SK-N-MC (cell line): ENCODE measurements around the gene L2HGDH.
"Not testable (repeated sequence)": the region's sequence is repeated elsewhere in the genome, so short reads cannot be mapped to it uniquely, and the experiment has no call there.

Experiments used
- DNase-seq: peaks from one replicate; pipeline ENCODE4 v3.0.0-alpha.2; 2011; ENCODE audit warnings: low read depth, low spot score
- H3K27ac ChIP-seq: fragments of 200-600 bp; sonication (generic); 2 replicates; pipeline ENCODE4 v1.5.1; 2016; ENCODE audit warnings: mixed run types
- H3K36me3 ChIP-seq: fragments of 200-600 bp; sonication (generic); 2 replicates; pipeline ENCODE4 v1.6.1; 2017; ENCODE audit warnings: antibody characterized with exemption, low read length, mixed read lengths; ENCODE audit not compliant: insufficient read depth
- H3K4me3 ChIP-seq: fragments of 200-600 bp; sonication (generic); 2 replicates; pipeline ENCODE4 v1.5.1; 2016
- H3K9ac ChIP-seq: fragments of 200-600 bp; sonication (generic); 2 replicates; pipeline ENCODE4 v1.8.0; 2017; ENCODE audit warnings: mixed run types, mixed read lengths; ENCODE audit not compliant: insufficient read length
- H3K9me3 ChIP-seq: fragments of 200-600 bp; sonication (generic); 2 replicates; pipeline ENCODE4 v1.6.1; 2017; ENCODE audit warnings: low read depth, mild to moderate bottlenecking, antibody characterized with exemption, low read length, moderate library complexity, mixed read lengths
- EZH2 ChIP-seq: fragments of 200-600 bp; sonication (generic); IDR thresholded peaks from one replicate; pipeline ENCODE4 v1.6.1; 2017; ENCODE audit warnings: antibody characterized with exemption
- FOXP2 ChIP-seq: optimal IDR thresholded peaks from 2 replicates; pipeline ENCODE3; 2011; ENCODE audit warnings: mild to moderate bottlenecking, moderate library complexity; ENCODE audit not compliant: insufficient read depth; ENCODE audit errors: extremely low read length, control extremely low read depth
- POLR2AphosphoS5 ChIP-seq: IDR thresholded peaks from 2 replicates; pipeline ENCODE4 v1.6.1; 2012; ENCODE audit warnings: mild to moderate bottlenecking, low read depth, low read length, borderline replicate concordance

Gene L2HGDH

GRCh38 chr14:50335389-50335788 is 23.4 kb upstream of the L2HGDH start:
- Histone ChIP-seq H3K36me3 (peaks cover 14% of the 10 kb centered on the region; the same call in 1 of the 2 replicates), H3K9ac (no peak overlapping the region), H3K27ac (no peak overlapping the region), H3K9me3 (no peaks in the 10 kb centered on the region), H3K4me3 (no peak overlapping the region)
- no peak for DNase-seq
- TF ChIP-seq POLR2AphosphoS5 (no peak), EZH2 (no peak), FOXP2 (no peak)

- peaks cover 14% of the 10 kb centered on the region; the same call in 1 of the 2 replicates for H3K36me3 ChIP-seq
- H3K27ac ChIP-seq = no peak overlapping the region
- H3K9ac ChIP-seq = no peak overlapping the region
- no peak overlapping the region for H3K4me3 ChIP-seq
- no peaks in the 10 kb centered on the region for H3K9me3 ChIP-seq
- TF ChIP-seq POLR2AphosphoS5 = no peak
- TF ChIP-seq FOXP2 = no peak
- TF ChIP-seq EZH2 = no peak
- DNase-seq = no peak
These were observed 22.2 kb upstream of the L2HGDH start for GRCh38 chr14:50334211-50334610.

GRCh38 chr14:50333014-50333509 is 21.0 kb upstream of the L2HGDH start:
- Histone ChIP-seq H3K36me3 (peaks cover 19% of the 10 kb centered on the region), H3K4me3 (no peak overlapping the region), H3K9ac (no peak overlapping the region), H3K27ac (no peak overlapping the region), H3K9me3 (no peaks in the 10 kb centered on the region)
- TF ChIP-seq FOXP2 (no peak), EZH2 (no peak), POLR2AphosphoS5 (no peak)
- no peak for DNase-seq

- no peak for DNase-seq
- H3K4me3 ChIP-seq = no peak overlapping the region
- no peak overlapping the region for H3K27ac ChIP-seq
- TF ChIP-seq EZH2 (no peak), FOXP2 (no peak), POLR2AphosphoS5 (no peak)
- H3K9ac ChIP-seq = no peak overlapping the region
- H3K9me3 ChIP-seq = no peaks in the 10 kb centered on the region
- H3K36me3 ChIP-seq = peaks cover 24% of the 10 kb centered on the region
These were observed 19.6 kb upstream of the L2HGDH start for GRCh38 chr14:50331596-50331995.

GRCh38 chr14:50321009-50321660 is 9.1 kb upstream of the L2HGDH start:
- DNase-seq = peak; percentile 77
- H3K27ac ChIP-seq = peak overlapping the region; percentile 67
- peak overlapping the region; percentile 58 for H3K9ac ChIP-seq
- TF ChIP-seq FOXP2 (no peak), EZH2 (no peak), POLR2AphosphoS5 (no peak)
- H3K9me3 ChIP-seq = no peaks in the 10 kb centered on the region
- peak overlapping the region; percentile 79 for H3K4me3 ChIP-seq
- H3K36me3 ChIP-seq = peaks cover 21% of the 10 kb centered on the region

GRCh38 chr14:50320283-50320682 is 8.3 kb upstream of the L2HGDH start:
- no peak overlapping the region for H3K4me3 ChIP-seq

GRCh38 chr14:50319721-50320120 is 7.7 kb upstream of the L2HGDH start:
- no peak for TF ChIP-seq EZH2
- no peak for TF ChIP-seq POLR2AphosphoS5
- no peak for TF ChIP-seq FOXP2
- no peak for DNase-seq
- Histone ChIP-seq H3K9ac (no peak overlapping the region), H3K36me3 (peaks cover 12% of the 10 kb centered on the region), H3K9me3 (no peaks in the 10 kb centered on the region), H3K4me3 (no peak overlapping the region), H3K27ac (no peak overlapping the region)

More at GRCh38 chr14:50320283-50320682, 8.3 kb upstream of the L2HGDH start:
- H3K27ac ChIP-seq = peak overlapping the region; percentile 36; the same call in 1 of the 2 replicates
- TF ChIP-seq FOXP2 (no peak), POLR2AphosphoS5 (no peak), EZH2 (no peak)
- H3K9me3 ChIP-seq = no peaks in the 10 kb centered on the region
- no peak overlapping the region for H3K9ac ChIP-seq
- DNase-seq = no peak
- peaks cover 15% of the 10 kb centered on the region for H3K36me3 ChIP-seq

- no peak overlapping the region for H3K27ac ChIP-seq
- TF ChIP-seq POLR2AphosphoS5 (no peak), EZH2 (no peak), FOXP2 (no peak)
- H3K9me3 ChIP-seq = no peaks in the 10 kb centered on the region
- no peak overlapping the region for H3K4me3 ChIP-seq
- no peak for DNase-seq
- H3K9ac ChIP-seq = no peak overlapping the region
- H3K36me3 ChIP-seq = peaks cover 12% of the 10 kb centered on the region
These were observed 7.3 kb upstream of the L2HGDH start for GRCh38 chr14:50319293-50319692.

GRCh38 chr14:50318031-50318626 is 6.1 kb upstream of the L2HGDH start:
- no peak overlapping the region for H3K27ac ChIP-seq
- H3K4me3 ChIP-seq = no peak overlapping the region
- H3K9me3 ChIP-seq = no peaks in the 10 kb centered on the region
- H3K36me3 ChIP-seq = peaks cover 9% of the 10 kb centered on the region
- H3K9ac ChIP-seq = peak overlapping the region; percentile 20
- TF ChIP-seq EZH2 (no peak), FOXP2 (no peak), POLR2AphosphoS5 (no peak)
- DNase-seq = no peak

- not testable (repeated sequence) for H3K4me3 ChIP-seq, DNase-seq, H3K9ac ChIP-seq, H3K27ac ChIP-seq, H3K36me3 ChIP-seq, H3K9me3 ChIP-seq
These were observed 2.1 kb upstream of the L2HGDH start for GRCh38 chr14:50314098-50314497.
